Measurements from ENCODE around the gene IBA57. TPM values are rescaled to one million over a fixed set of nuclear protein-coding genes. Genes with fewer than 3 reads are reported as not detected.

Gene IBA57
- total and polyA plus RNA-seq, 5 experiments from 2014 or later: 3.3 to 12.3 (median 4.2) TPM

DNA sequence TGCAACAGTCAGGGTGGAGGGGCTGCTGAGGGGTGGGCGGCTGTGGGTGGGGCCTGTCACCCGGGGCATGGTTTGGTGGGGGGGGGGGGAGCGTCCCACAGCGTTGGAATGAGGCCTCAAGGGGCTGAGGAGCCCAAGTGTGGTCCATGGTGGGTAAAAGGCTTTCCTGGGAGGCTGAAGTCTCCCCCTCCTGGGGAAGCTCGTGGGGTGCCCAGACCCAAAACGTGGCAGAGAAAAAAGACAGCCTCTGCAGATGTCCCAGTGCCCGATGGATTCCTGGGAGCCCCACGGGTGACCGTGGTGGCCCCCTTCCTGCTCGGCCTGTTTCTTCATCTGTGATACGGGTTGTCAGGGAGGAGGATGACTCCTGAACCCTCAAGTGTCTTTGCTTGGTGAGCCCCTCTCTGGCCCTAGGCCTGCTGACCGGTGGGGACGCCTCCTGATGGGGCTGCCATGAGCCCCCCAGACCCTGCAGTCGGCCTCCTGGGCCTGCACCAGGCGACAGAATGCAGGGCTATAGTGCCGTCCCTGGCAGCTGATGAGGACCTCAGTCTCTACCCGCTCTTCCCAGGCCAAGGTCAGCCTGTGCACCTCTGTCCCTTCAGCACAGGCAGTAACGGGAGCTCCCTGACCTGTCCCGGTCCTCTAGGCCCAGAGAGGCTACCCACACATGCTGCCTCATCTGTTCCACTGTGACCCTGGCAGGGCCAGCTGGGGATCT, 43.4 kb downstream of the IBA57 start:
- Mint-ChIP-seq H3K4me3 (no peak overlapping the region), H3K27ac (no peak overlapping the region), H3K4me1 (peaks cover 2 to 8% (median 6%) of the 10 kb centered on the region in 4 donors), H3K27me3 (peaks cover 4 to 16% (median 10%) of the 10 kb centered on the region in 5 donors), H3K36me3 (no peaks in the 10 kb centered on the region), H3K9me3 (no peaks in the 10 kb centered on the region)
- no peak for ATAC-seq
- POLR2A ChIA-PET: interaction anchor here (1.0 kb wide), 1 partner anchor 44 kb away, joined by 4 read pairs; the partner anchor contains the start of gene IBA57
- no peak for DNase-seq

- H3K4me1 Mint-ChIP-seq: peaks cover 2 to 8% (median 6%) of the 10 kb centered on the region in 4 donors
- POLR2A ChIA-PET: interaction anchor here (1.0 kb wide), 1 partner anchor 44 kb away, joined by 4 read pairs; the partner anchor contains the start of gene IBA57
- peaks cover 4 to 16% (median 10%) of the 10 kb centered on the region in 5 donors for H3K27me3 Mint-ChIP-seq
- DNase-seq (no peak), ATAC-seq (no peak)
- no peak overlapping the region for H3K4me3 Mint-ChIP-seq
- H3K36me3 Mint-ChIP-seq: no peaks in the 10 kb centered on the region
- no peak overlapping the region for H3K27ac Mint-ChIP-seq
- no peaks in the 10 kb centered on the region for H3K9me3 Mint-ChIP-seq
Measured at GRCh38 chr1:228209657-228210056, 44.1 kb downstream of the IBA57 start.

GRCh38 chr1:228210076-228210651, 44.6 kb downstream of the IBA57 start:
- no peak for ATAC-seq
- no peak for DNase-seq
- POLR2A ChIA-PET: interaction anchor here (1.2 kb wide), 1 partner anchor 44 kb away, joined by 4 read pairs; the partner anchor contains the start of gene IBA57
- Mint-ChIP-seq H3K27me3 (peaks cover 2 to 14% (median 10%) of the 10 kb centered on the region in 5 donors), H3K36me3 (no peaks in the 10 kb centered on the region), H3K4me3 (no peak overlapping the region), H3K27ac (peak overlapping the region in 1 of 10 donors; percentile 7), H3K9me3 (no peaks in the 10 kb centered on the region), H3K4me1 (peaks cover 3 to 8% (median 6%) of the 10 kb centered on the region in 4 donors)

GRCh38 chr1:228210712-228211530, 45.3 kb downstream of the IBA57 start:
- ATAC-seq (no peak), DNase-seq (peak in 2 of 10 donors; percentile 11 to 22)
- POLR2A ChIA-PET: interaction anchor here (1.2 kb wide), 1 partner anchor 45 kb away, joined by 4 read pairs; the partner anchor contains the start of gene IBA57
- peaks cover 2 to 8% (median 6%) of the 10 kb centered on the region in 5 donors for H3K27me3 Mint-ChIP-seq
- H3K4me1 Mint-ChIP-seq: peaks cover 3 to 13% (median 7%) of the 10 kb centered on the region in 4 donors
- no peaks in the 10 kb centered on the region for H3K9me3 Mint-ChIP-seq
- H3K36me3 Mint-ChIP-seq: peaks cover 0 to under 1% (median 0%) of the 10 kb centered on the region in 3 donors
- H3K27ac Mint-ChIP-seq: peak overlapping the region in 8 of 10 donors; percentile 19 to 77 (median 52)
- H3K4me3 Mint-ChIP-seq: peak overlapping the region; percentile 30 to 76 (median 65)

DNA sequence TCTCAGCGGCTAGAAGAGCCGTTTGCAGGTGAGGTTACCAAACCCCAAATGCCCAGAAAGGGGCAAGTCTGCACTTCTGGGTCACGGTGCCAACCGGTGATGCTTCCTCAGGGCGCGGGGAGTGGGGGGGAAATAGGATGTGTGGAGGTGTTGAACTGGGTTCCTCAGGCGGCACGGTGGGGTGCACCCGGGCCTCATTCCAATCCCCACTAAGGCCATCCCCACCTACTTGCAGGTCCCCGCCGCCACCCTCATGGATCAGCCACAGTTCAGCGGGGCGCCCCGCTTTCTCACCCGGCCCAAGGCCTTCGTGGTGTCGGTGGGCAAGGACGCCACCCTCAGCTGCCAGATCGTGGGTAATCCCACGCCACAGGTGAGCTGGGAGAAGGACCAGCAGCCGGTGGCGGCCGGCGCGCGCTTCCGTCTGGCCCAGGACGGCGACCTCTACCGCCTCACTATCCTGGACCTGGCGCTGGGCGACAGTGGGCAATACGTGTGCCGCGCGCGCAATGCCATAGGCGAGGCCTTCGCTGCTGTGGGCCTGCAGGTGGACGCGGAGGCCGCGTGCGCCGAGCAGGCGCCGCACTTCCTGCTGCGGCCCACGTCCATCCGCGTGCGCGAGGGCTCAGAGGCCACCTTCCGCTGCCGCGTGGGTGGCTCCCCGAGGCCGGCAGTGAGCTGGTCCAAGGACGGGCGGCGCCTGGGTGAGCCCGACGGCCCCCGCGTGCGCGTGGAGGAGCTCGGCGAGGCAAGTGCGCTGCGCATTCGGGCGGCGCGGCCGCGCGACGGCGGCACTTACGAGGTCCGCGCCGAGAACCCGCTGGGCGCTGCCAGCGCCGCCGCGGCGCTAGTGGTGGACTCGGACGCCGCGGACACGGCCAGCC, 46.2 kb downstream of the IBA57 start:
- peak in 2 of 10 donors; percentile 6 to 17 for DNase-seq
- peak overlapping the region in 6 of 10 donors; percentile 25 to 77 (median 54) for H3K27ac Mint-ChIP-seq
- peaks cover 3 to 18% (median 9%) of the 10 kb centered on the region in 4 donors for H3K4me1 Mint-ChIP-seq
- H3K4me3 Mint-ChIP-seq: peak overlapping the region; percentile 30 to 76 (median 65)
- H3K27me3 Mint-ChIP-seq: peaks cover 0 to 4% (median 0%) of the 10 kb centered on the region in 5 donors
- H3K9me3 Mint-ChIP-seq: no peaks in the 10 kb centered on the region
- POLR2A ChIA-PET: interaction anchor here (0.9 kb wide), 1 partner anchor 46 kb away, joined by 3 read pairs; the partner anchor contains the start of gene IBA57
- peaks cover 0 to 8% (median 0%) of the 10 kb centered on the region in 3 donors for H3K36me3 Mint-ChIP-seq
- ATAC-seq: no peak

DNA sequence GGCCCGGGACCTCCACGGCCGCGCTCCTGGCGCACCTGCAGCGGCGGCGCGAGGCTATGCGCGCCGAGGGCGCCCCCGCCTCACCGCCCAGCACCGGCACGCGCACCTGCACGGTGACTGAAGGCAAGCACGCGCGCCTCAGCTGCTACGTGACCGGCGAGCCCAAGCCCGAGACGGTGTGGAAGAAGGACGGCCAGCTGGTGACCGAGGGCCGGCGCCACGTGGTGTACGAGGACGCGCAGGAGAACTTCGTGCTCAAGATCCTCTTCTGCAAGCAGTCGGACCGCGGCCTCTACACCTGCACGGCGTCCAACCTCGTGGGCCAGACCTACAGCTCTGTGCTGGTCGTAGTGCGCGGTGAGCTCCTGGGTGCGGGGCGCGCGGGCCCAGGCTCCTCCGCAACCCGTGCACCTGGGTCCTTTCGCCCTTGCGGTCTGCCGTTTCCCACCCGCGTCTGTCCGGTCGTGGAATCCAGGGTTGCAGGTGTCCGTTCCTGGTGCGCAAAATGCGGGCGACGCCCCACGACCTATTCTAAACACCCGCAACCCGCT, 46.9 kb downstream of the IBA57 start:
- DNase-seq (peak in 1 of 10 donors; percentile 23), ATAC-seq (no peak)
- Mint-ChIP-seq H3K4me1 (peaks cover 3 to 18% (median 9%) of the 10 kb centered on the region in 4 donors), H3K4me3 (peak overlapping the region in 6 of 10 donors; percentile 86 to 94 (median 90)), H3K36me3 (peaks cover 0 to 10% (median 0%) of the 10 kb centered on the region in 3 donors), H3K27ac (peak overlapping the region in 3 of 10 donors; percentile 40 to 89 (median 76)), H3K27me3 (peaks cover 0 to 2% (median 0%) of the 10 kb centered on the region in 5 donors), H3K9me3 (no peaks in the 10 kb centered on the region)
- POLR2A ChIA-PET: interaction anchor here (0.9 kb wide), 1 partner anchor 47 kb away, joined by 3 read pairs; the partner anchor contains the start of gene IBA57

DNA sequence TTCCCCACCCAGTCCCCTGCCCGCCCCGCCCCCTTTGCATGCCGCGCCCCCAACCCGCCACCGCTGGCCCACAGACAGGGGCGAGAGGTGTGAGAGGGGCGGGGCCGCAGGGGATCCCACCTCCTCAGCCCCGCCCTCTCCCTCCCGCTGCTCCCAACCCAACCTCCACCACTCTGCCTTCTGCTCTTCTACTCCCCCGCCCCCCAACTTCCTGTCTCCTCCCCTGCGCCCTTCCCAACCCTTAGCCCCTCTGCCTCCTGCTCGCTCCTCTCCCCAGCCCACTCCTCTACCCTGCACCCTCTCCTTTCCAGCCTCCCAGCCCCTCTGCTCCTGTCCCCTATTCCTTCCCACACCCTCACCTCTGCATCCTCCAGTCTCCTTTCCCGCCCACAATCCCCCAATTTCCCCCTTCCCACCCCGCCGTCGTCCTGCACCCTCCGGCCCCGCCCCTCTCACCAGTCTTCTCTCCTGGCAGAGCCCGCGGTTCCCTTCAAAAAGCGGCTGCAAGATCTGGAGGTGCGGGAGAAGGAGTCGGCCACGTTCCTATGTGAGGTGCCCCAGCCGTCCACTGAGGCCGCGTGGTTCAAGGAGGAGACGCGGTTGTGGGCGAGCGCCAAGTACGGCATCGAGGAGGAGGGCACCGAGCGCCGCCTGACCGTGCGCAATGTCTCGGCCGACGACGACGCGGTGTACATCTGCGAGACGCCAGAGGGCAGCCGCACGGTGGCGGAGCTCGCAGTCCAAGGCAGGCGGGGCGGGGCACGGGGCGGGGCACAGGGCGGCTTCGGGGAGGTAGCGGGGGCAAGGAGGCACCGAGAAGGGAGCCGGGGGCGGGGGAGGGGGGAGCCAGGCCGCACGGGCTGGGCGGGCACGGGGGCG, 47.6 kb downstream of the IBA57 start:
- peaks cover 3 to 18% (median 9%) of the 10 kb centered on the region in 4 donors for H3K4me1 Mint-ChIP-seq
- POLR2A ChIA-PET: interaction anchor here (0.8 to 2.2 kb wide), 8 partner anchors 7 to 302 kb away, joined by 3 to 13 read pairs (median 5); partner anchors contain the start of genes GUK1 and IBA57
- no peaks in the 10 kb centered on the region for H3K27me3 Mint-ChIP-seq
- H3K27ac Mint-ChIP-seq: peak overlapping the region; percentile 44 to 97 (median 92)
- H3K36me3 Mint-ChIP-seq: peaks cover 0 to 15% (median 1%) of the 10 kb centered on the region in 3 donors
- DNase-seq: peak; percentile 78 to 95 (median 86)
- ATAC-seq: peak; percentile 90 to 95
- peak overlapping the region; percentile 86 to 94 (median 92) for H3K4me3 Mint-ChIP-seq
- no peaks in the 10 kb centered on the region for H3K9me3 Mint-ChIP-seq

DNA sequence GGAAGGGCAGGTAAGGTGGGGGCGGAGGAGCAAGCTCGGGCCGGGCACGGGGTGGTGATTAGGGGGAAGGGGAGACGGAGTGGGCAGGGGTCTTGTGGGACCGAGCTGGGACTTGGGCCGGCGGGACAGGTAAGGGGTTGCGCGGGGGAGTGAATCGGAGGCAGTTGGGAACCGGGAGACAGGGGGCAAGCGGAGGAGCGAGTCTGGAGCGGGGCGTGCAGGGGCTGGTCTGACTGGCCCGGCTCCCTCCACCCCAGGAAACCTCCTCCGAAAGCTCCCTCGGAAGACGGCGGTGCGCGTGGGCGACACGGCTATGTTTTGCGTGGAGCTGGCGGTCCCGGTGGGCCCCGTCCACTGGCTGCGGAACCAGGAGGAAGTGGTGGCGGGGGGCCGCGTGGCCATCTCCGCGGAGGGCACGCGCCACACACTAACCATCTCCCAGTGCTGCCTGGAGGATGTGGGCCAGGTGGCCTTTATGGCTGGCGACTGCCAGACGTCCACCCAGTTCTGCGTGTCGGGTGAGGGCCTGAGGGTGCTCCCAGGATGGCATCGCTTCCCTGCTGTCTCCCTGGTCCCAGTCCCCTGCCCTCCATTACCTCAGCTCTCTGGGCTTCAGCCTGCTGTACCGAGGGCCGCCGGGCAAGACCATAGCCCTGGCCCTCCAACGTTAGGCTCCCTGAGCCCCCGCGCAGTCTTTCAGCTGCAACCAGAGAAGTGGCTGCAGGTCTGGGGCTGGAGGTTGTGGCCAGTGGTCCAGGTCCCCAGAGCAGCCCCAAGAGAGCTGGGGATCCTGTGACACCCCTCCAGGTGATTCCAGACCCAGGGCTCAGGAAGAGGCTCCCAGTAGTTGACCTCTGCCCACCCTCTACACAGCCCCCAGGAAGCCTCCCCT, 48.6 kb downstream of the IBA57 start:
- DNase-seq (peak in 1 of 10 donors; percentile 14), ATAC-seq (peak in 1 of 2 donors; percentile 11)
- peaks cover 3 to 18% (median 10%) of the 10 kb centered on the region in 4 donors for H3K4me1 Mint-ChIP-seq
- H3K36me3 Mint-ChIP-seq: peaks cover 0 to 24% (median 1%) of the 10 kb centered on the region in 3 donors
- POLR2A ChIA-PET: interaction anchor here (0.8 to 2.2 kb wide), 8 partner anchors 8 to 301 kb away, joined by 3 to 13 read pairs (median 5); partner anchors contain the start of genes GUK1 and IBA57
- H3K9me3 Mint-ChIP-seq: no peaks in the 10 kb centered on the region
- no peaks in the 10 kb centered on the region for H3K27me3 Mint-ChIP-seq
- peak overlapping the region in 6 of 10 donors; percentile 41 to 82 (median 68) for H3K27ac Mint-ChIP-seq
- peak overlapping the region; percentile 59 to 86 (median 70) for H3K4me3 Mint-ChIP-seq

DNA sequence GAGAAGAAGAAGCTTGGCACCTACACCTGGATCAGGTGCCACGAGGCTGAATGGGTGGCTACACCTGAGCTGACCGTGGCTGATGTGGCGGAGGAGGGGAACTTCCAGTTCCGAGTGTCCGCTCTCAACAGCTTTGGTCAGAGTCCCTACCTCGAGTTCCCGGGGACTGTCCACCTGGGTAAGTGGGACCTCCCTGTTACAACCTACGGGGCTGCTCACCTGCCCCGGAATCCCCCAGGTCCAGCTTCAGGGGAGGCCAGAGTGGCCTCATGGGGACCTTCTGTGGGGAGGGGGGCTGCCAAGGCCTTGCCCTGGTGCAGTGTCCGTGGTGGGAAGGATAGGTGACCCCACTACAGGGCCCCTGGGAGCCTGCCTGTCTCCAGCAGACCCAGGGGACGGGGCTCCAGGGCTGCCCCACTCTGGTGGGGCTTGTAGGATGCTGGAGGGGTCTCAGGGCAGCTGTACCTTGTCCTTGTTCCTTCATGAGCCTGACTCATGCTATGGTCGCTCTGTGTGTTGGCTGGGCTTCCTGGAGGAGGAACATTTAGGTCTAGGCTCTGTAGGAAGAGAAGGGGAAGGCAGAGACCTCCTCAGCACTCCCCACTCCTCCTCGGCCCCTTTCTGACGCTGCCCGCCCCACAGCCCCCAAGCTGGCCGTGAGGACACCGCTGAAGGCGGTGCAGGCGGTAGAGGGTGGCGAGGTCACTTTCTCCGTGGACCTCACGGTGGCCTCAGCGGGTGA, 49.5 kb downstream of the IBA57 start:
- peak in 1 of 10 donors; percentile 17 for DNase-seq
- Mint-ChIP-seq H3K9me3 (no peaks in the 10 kb centered on the region), H3K4me3 (peak overlapping the region in 9 of 10 donors; percentile 18 to 86 (median 60)), H3K27me3 (no peaks in the 10 kb centered on the region), H3K36me3 (peaks cover 0 to 31% (median 6%) of the 10 kb centered on the region in 3 donors), H3K27ac (peak overlapping the region in 4 of 10 donors; percentile 33 to 82 (median 58)), H3K4me1 (peaks cover 3 to 18% (median 10%) of the 10 kb centered on the region in 4 donors)
- POLR2A ChIA-PET: interaction anchor here (1.4 to 2.2 kb wide), 5 partner anchors 9 to 242 kb away, joined by 3 to 13 read pairs (median 6); partner anchors contain the start of gene IBA57
- no peak for ATAC-seq

Measured in naive thymus-derived CD8-positive, alpha-beta T cell (primary cell).